Measurements from ENCODE around the gene NDST1.

DNA sequence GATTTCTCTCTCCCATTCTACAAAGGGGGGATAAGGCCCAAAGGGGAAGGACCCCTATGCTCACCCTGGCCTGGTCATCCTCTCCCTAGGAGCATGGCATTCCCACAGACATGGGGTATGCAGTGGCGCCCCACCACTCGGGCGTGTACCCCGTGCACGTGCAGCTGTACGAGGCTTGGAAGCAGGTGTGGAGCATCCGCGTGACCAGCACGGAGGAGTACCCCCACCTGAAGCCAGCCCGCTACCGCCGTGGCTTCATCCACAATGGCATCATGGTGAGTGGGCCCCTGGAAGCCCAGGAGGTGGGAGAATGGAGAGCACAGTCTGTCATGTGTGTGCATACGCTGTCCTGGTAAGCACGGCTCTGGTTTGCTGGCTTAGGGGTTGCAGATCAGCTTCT lies 27.7 kb downstream of the NDST1 start:
- TF ChIP-seq, protein P1, sequence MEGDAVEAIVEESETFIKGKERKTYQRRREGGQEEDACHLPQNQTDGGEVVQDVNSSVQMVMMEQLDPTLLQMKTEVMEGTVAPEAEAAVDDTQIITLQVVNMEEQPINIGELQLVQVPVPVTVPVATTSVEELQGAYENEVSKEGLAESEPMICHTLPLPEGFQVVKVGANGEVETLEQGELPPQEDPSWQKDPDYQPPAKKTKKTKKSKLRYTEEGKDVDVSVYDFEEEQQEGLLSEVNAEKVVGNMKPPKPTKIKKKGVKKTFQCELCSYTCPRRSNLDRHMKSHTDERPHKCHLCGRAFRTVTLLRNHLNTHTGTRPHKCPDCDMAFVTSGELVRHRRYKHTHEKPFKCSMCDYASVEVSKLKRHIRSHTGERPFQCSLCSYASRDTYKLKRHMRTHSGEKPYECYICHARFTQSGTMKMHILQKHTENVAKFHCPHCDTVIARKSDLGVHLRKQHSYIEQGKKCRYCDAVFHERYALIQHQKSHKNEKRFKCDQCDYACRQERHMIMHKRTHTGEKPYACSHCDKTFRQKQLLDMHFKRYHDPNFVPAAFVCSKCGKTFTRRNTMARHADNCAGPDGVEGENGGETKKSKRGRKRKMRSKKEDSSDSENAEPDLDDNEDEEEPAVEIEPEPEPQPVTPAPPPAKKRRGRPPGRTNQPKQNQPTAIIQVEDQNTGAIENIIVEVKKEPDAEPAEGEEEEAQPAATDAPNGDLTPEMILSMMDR (conservative IDR thresholded peaks at IDR 0.05; ENCODE audit: low read depth, low read length), result no peak
- TF ChIP-seq EZH2phosphoT487 (IDR thresholded peaks at IDR 0.05; ENCODE audit: borderline replicate concordance, low read length), result no peak
- no peak for TF ChIP-seq EZH2 (IDR thresholded peaks at IDR 0.05; ENCODE audit: low read length, unreplicated experiment)
